OCI-LY3 (cell line): ENCODE results near the gene C16orf86.
"Not testable (repeated sequence)": the region's sequence is repeated elsewhere in the genome, so short reads cannot be mapped to it uniquely, and the experiment has no call there.

ENCODE experiments used
- H2AFZ ChIP-seq: fragments of 200-600, 300-600 bp; shearing (Covaris generic); 2 replicates; pipeline ENCODE4 v1.6.0; 2014; ENCODE audit warnings: antibody characterized with exemption, low read depth, low read length
- H3K27ac ChIP-seq: fragments of 200-600, 300-600 bp; sonication (generic); 2 replicates; pipeline ENCODE4 v1.5.1; 2014; ENCODE audit warnings: mild to moderate bottlenecking, low read length, moderate library complexity, mixed read lengths
- H3K27me3 ChIP-seq: fragments of 200-600, 300-600 bp; sonication (generic); 2 replicates; pipeline ENCODE4 v1.6.1; 2014; ENCODE audit warnings: low read depth, low read length, mixed read lengths
- H3K36me3 ChIP-seq: fragments of 200-600, 300-600 bp; sonication (generic); replicated peaks from 2 replicates; pipeline ENCODE3; 2014; ENCODE audit warnings: low read depth, low read length, mixed read lengths
- H3K4me1 ChIP-seq: fragments of 300-600, 200-600 bp; sonication (generic); 2 replicates; pipeline ENCODE4 v1.6.1; 2014; ENCODE audit warnings: low read length, mixed read lengths
- H3K4me2 ChIP-seq: fragments of 200-600, 300-600 bp; sonication (generic); 2 replicates; pipeline ENCODE4 v1.6.1; 2014; ENCODE audit warnings: low read length, mixed read lengths
- H3K4me3 ChIP-seq: fragments of 300-600, 200-600 bp; sonication (generic); 2 replicates; pipeline ENCODE4 v1.5.1; 2014; ENCODE audit warnings: antibody characterized with exemption, mild to moderate bottlenecking, low read length, moderate library complexity
- H3K79me2 ChIP-seq: fragments of 300-600, 200-600 bp; shearing (Covaris generic); 2 replicates; pipeline ENCODE4 v1.6.1; 2014; ENCODE audit warnings: mild to moderate bottlenecking, low read length, mixed read lengths
- H3K9ac ChIP-seq: fragments of 300-600, 200-600 bp; shearing (Covaris generic); 2 replicates; pipeline ENCODE4 v1.6.0; 2014; ENCODE audit warnings: mild to moderate bottlenecking, low read length, moderate library complexity
- H3K9me3 ChIP-seq: fragments of 200-600, 300-600 bp; shearing (Covaris generic); 2 replicates; pipeline ENCODE4 v1.6.1; 2014; ENCODE audit warnings: low read length, mixed read lengths; ENCODE audit not compliant: insufficient read depth
- H4K20me1 ChIP-seq: fragments of 200-600, 300-600 bp; sonication (generic); 2 replicates; pipeline ENCODE4 v1.6.1; 2016; ENCODE audit warnings: low read length, mixed read lengths; ENCODE audit not compliant: insufficient read depth
- EZH2phosphoT487 ChIP-seq: fragments of 200-600 bp; shearing (Covaris generic); IDR thresholded peaks from 2 replicates; pipeline ENCODE4 v1.6.1; 2018; ENCODE audit warnings: antibody characterized with exemption, mixed run types, low read depth
- TF ChIP-seq, protein P1 (sequence below): fragments of 200-600, 300-600 bp; sonication (generic); IDR thresholded peaks from 2 replicates; pipeline ENCODE4 v1.5.1; 2014; ENCODE audit warnings: antibody characterized with exemption, low read length, low read depth

The C16orf86 gene

DNA sequence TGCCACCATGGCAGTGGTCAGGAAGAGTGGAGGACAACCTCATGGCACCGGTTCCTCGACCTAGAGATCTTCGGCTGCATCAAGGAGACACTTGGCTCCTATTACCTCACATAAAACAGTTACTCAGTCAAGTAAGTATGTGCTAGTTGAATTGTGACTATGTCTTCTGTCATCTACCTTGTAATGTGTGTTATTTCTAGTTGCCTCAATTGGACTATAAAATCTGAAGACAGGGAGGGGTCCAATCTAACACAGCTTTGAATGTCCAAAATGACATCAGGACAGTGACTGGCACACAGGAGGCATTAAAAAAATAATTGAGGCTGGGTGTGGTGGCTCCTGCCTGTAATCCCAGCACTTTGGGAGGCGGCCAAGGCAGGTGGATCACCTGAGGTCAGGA is 17.2 kb downstream of the C16orf86 start:
- Histone ChIP-seq H3K36me3 (peaks cover 16% of the 10 kb centered on the region), H3K4me3 (no peak overlapping the region), H2AFZ (no peak overlapping the region), H3K27ac (no peak overlapping the region), H3K9me3 (no peaks in the 10 kb centered on the region), H4K20me1 (no peaks in the 10 kb centered on the region), H3K27me3 (no peaks in the 10 kb centered on the region), H3K79me2 (no peaks in the 10 kb centered on the region), H3K4me1 (peaks cover 6% of the 10 kb centered on the region; the same call in 1 of the 2 replicates), H3K9ac (no peak overlapping the region), H3K4me2 (no peak overlapping the region)
- no peak for TF ChIP-seq EZH2phosphoT487
- TF ChIP-seq, protein P1, sequence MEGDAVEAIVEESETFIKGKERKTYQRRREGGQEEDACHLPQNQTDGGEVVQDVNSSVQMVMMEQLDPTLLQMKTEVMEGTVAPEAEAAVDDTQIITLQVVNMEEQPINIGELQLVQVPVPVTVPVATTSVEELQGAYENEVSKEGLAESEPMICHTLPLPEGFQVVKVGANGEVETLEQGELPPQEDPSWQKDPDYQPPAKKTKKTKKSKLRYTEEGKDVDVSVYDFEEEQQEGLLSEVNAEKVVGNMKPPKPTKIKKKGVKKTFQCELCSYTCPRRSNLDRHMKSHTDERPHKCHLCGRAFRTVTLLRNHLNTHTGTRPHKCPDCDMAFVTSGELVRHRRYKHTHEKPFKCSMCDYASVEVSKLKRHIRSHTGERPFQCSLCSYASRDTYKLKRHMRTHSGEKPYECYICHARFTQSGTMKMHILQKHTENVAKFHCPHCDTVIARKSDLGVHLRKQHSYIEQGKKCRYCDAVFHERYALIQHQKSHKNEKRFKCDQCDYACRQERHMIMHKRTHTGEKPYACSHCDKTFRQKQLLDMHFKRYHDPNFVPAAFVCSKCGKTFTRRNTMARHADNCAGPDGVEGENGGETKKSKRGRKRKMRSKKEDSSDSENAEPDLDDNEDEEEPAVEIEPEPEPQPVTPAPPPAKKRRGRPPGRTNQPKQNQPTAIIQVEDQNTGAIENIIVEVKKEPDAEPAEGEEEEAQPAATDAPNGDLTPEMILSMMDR: no peak

DNA sequence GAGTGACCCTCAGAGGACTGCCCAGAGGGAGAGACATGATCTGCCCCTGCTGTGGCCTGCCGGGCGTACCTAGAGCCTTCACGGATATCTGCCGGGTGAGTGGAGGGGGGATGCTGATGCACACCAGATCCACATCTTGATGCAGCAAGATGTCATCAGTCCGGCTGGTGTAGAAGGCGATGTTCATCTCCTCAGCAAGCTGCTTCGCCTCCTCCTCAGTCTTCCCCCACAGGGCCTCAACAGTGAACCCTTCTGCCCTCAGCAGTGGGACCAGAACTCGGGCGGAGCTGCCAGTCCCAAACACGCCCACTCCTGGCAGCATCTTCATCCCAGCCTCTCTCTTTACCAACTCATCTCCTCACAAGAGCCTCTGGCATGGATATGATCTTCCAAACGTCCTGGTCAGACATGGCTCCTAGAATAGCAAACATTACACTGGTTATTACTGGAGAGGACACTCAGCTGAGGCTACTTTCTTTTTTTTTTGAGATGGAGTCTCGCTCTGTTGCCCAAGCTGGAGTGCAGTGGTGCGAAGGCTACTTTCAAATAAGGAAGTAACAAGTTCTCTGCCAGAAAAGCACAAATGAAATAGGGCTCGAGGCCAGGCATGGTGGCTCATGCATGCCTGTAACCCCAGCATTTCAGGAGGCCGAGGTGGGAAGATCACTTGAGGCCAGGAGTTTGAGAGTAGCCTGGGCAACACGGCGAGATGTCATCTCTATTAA is 18.9 kb downstream of the C16orf86 start:
- H3K27ac ChIP-seq: no peak overlapping the region
- H3K79me2 ChIP-seq: no peaks in the 10 kb centered on the region
- peaks cover 16% of the 10 kb centered on the region for H3K36me3 ChIP-seq
- TF ChIP-seq EZH2phosphoT487: no peak
- TF ChIP-seq, protein P1: no peak
- H3K4me3 ChIP-seq: no peak overlapping the region
- H3K4me1 ChIP-seq: peaks cover 6% of the 10 kb centered on the region; the same call in 1 of the 2 replicates
- H4K20me1 ChIP-seq: no peaks in the 10 kb centered on the region
- H3K27me3 ChIP-seq: no peaks in the 10 kb centered on the region
- no peak overlapping the region for H3K9ac ChIP-seq
- H3K9me3 ChIP-seq: no peaks in the 10 kb centered on the region
- no peak overlapping the region for H2AFZ ChIP-seq
- no peak overlapping the region for H3K4me2 ChIP-seq

DNA sequence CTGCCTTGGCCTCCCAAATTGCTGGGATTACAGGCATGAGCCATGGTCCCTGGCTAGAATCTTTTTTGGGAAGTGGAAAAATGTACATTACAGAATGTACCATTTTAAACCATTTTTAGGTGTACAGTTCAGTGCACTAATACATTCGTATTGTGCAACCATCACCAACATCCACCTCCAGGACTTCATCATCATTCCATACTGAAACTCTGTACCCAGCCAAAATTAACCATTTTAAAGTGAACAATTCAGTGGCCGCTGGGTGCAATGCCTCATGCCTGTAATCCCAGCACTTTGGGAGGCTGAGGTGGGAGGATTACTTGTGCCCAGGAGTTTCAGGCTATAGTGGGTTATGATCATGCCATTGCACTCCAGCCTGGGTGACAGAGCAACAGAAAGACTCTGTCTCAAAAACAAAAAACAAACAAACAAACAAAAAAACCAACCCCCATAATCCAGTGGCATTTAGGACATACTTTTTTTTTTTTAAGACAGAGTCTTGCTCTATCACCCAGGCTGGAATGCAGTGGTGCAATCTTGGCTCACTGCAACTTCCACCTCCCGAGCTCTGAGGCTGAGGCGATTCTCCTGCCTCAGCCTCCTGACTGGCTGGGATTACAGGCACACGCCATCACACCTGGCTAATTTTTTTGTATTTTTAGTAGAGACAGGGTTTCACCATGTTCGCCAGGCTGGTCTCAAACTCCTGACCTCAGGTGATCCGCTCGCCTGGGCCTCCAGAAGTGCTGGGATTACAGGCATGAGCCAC is 27.1 kb downstream of the C16orf86 start:
- H4K20me1 ChIP-seq, H2AFZ ChIP-seq, H3K27me3 ChIP-seq, H3K9me3 ChIP-seq, H3K9ac ChIP-seq, H3K36me3 ChIP-seq: not testable (repeated sequence)
- H3K27ac ChIP-seq: peak overlapping the region; percentile 29; the same call in 1 of the 2 replicates
- peaks cover 26% of the 10 kb centered on the region for H3K4me1 ChIP-seq
- H3K4me2 ChIP-seq: peak overlapping the region; percentile 73
- peak overlapping the region; percentile 41; the same call in 1 of the 2 replicates for H3K4me3 ChIP-seq
- peaks cover 11% of the 10 kb centered on the region for H3K79me2 ChIP-seq

DNA sequence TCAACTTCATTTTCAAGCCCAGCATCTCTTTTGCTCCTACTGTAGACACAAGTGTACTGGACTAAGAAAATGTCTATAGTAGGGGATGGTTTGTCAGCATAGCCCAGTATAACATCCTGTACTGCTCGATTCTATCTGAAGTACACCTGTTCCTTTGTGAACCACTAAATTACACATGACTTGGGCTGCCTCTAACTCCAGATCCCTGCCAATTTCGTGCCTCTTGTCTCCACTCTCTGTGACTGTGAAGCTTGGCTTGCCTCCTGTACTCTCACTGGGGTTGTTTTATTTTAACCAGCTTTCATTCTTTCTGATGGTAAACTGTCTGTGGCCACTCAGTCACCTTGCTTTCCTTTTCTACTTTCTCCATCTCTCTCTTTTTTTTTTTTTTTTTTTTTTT is 28.0 kb downstream of the C16orf86 start:
- H3K36me3 ChIP-seq: peaks cover 5% of the 10 kb centered on the region
- peaks cover 26% of the 10 kb centered on the region for H3K4me1 ChIP-seq
- TF ChIP-seq EZH2phosphoT487: no peak
- TF ChIP-seq, protein P1: no peak
- no peaks in the 10 kb centered on the region for H3K27me3 ChIP-seq
- H3K4me3 ChIP-seq: no peak overlapping the region
- H3K79me2 ChIP-seq: peaks cover 11% of the 10 kb centered on the region
- no peak overlapping the region for H3K4me2 ChIP-seq
- no peak overlapping the region for H3K27ac ChIP-seq
- H3K9me3 ChIP-seq: no peaks in the 10 kb centered on the region
- no peak overlapping the region for H3K9ac ChIP-seq
- H2AFZ ChIP-seq: no peak overlapping the region
- H4K20me1 ChIP-seq: no peaks in the 10 kb centered on the region
